NOMO-1 treated with DMSO at 0.1 percent for 48 hours (cell line): Measurements from ENCODE around the gene RNF6.

ENCODE experiments used
- DNase-seq: peaks from one replicate; lab custom pipeline; 2025; ENCODE audit not compliant: unreplicated experiment; lab: John Stamatoyannopoulos, UW

Gene RNF6

DNA sequence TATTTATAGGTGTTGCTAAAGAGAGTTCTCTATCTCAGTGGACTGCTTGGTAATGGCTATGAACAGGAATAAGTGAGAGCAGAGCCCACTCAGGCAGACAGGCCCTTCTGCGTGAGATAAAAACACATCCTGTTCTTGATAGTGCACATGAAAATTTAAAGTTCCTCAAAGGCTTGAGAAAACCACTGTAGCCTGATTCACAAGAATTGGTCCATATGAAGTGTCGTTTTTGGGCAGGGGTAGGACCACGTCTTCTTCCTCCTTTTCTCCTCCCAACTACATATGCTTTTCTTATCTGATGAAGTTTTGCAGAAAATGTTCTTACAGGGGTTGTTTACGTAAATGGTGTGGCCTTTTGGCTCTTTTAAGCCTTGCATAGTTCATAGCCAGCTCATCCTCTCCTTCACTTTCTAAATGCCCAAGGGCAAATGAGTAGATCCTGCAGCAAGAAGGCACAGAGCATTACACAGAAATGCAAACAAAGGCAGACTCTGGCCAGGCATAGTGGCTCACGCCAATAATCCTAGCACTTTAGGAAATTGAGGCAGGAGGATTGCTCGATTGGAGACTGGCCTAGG lies 53.8 kb downstream of the RNF6 start:
- DNase-seq, result no peak

DNA sequence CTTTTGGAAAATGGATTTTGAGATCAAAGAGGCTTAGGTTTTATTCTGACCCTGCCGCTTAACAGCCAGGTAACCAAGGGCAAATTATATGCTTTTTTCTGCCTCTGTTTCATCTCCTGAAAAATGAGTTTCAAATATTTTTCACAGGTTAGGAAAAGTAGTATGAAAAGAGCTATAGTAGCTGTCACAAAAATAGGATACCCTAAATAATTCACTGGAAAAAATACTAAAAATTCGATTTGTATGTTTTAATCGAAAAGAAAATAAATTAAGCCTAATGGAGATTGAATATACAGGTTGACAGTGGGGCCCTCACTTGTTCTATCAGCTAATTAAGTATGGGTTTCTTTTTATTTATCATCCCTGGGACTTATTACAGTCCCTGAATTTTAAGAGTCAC lies 58.3 kb downstream of the RNF6 start:
- no peak for DNase-seq
